AG09319 (cell line): ENCODE results near the gene C1RL.

Source experiments
- DNase-seq: peaks from one replicate; pipeline ENCODE4 v3.0.0-alpha.2; 2010; ENCODE audit warnings: low read depth; ENCODE audit errors: extremely low read depth
- CTCF ChIP-seq: IDR thresholded peaks from 2 replicates; pipeline ENCODE4 v1.5.1; 2011; ENCODE audit warnings: low read depth, mild to moderate bottlenecking, inconsistent platforms, low read length, moderate library complexity

Gene C1RL

GRCh38 chr12:7121324-7121723, 12.3 kb upstream of the C1RL start:
- no peak for DNase-seq
- TF ChIP-seq CTCF: no peak

DNA sequence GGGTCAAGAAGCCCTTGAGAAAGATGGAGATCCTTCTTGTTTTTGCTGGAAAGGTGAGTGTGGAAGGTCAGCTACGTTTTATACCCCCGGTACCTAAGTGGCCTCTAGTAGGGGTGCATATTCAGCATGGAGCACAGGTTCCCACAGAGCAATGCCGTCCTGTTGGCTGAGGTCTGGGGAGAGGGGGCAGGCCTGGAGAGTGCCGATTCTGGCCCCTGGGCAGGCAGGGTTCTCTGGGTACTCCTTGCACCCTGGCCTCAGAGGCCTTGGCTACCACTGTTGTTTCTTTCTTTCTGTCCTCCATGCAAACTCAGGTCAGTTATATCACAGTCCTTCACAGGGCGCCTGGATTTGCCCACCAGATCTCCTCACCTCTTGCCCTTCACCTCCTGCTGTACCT, 11.2 kb upstream of the C1RL start:
- no peak for TF ChIP-seq CTCF
- no peak for DNase-seq

DNA sequence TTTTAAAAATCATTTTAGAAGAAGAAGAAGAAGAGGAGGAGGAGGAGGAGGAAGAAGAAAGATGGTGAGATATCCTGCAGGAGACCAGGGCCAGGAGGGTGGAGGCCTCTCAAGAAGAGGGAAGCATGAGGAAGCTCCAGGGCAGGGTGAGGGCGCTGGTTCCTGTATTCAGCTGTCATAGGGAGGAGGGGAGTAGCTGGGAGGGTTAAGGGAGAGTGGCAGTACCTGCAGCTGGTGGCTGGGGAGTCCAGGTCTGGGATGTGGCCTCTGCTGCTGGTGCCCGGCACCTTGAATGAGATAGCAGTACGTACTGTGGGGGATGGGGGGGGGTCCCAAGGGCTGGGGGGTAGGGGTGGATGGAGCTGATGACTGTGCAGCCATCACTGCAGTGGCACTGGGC, 9.9 kb upstream of the C1RL start:
- DNase-seq: no peak
- no peak for TF ChIP-seq CTCF

- no peak for TF ChIP-seq CTCF
- no peak for DNase-seq
Observed at GRCh38 chr12:7117670-7118069, 8.7 kb upstream of the C1RL start.

DNA sequence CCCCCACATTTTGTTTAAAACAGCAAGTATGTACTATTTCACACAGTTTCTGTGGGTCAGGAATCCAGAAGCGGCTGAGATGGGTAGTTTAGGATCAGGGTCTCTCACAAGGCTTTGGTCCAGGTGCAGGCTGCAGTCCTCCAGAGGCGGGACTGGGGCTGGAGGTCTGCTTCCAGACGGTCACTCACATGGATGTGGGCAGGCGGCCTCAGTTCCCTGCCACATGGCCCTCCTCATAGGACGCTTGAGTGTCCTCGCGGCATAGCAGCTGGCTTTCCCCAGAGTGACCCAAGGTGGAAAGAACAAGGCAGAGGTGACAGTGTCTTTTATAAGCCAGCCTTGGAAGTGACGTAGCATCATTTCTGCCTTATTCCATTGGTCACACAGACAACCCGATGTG, 7.9 kb upstream of the C1RL start:
- no peak for DNase-seq
- TF ChIP-seq CTCF: no peak

- no peak for DNase-seq
- no peak for TF ChIP-seq CTCF
Observed at GRCh38 chr12:7116196-7116595, 7.2 kb upstream of the C1RL start.

GRCh38 chr12:7114851-7115250, 5.8 kb upstream of the C1RL start:
- TF ChIP-seq CTCF: no peak

More at GRCh38 chr12:7114851-7115250, 5.8 kb upstream of the C1RL start:
- DNase-seq: no peak
